ENCODE measurements around the gene WTIP. TPM values are rescaled to one million over a fixed set of nuclear protein-coding genes. Genes with fewer than 3 reads are reported as not detected.
"Not testable (repeated sequence)": the region's sequence is repeated elsewhere in the genome, so short reads cannot be mapped to it uniquely, and the experiment has no call there.

WTIP gene
- total and polyA plus RNA-seq, 2 of the 4 experiments (the other 2 are of a cell fraction), result 30.3 to 48.9 TPM

DNA sequence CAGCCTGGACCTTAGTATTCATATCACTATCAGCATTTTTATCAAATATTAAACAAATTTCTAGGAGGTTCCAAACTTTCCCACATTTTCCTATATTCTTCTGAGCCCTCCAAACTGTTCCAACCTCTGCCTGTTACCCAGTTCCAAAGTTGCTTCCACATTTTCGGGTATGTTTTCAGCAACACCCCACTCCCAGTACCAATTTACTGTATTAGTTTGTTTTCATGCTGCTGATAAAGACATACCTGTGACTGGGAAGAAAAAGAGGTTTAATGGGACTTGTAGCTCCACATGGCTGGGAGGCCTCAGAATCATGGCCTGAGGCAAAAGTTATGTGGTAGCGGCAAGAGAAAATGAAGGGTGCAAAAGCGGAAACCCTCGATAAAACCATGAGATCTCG is 29.3 kb downstream of the WTIP start:
- H2AK5ac ChIP-seq (ENCODE audit: low read depth, low read length); H4K20me1 ChIP-seq (ENCODE audit: insufficient read depth, low read length); DNase-seq; BruUV-seq (replicated peaks); in situ Hi-C loops (cut with MboI; ENCODE audit: low sequenced_read_pairs); intact Hi-C loops (cut with micrococcal nuclease); H3K9ac ChIP-seq (ENCODE audit: low read depth, low read length); H3K14ac ChIP-seq (replicated peaks; ENCODE audit: low read depth, low read length); POLR2A ChIA-PET (ENCODE audit: unreplicated experiment); H3K9me3 ChIP-seq (ENCODE audit: control insufficient read depth, insufficient read depth, low read length); H3K9me1 ChIP-seq (ENCODE audit: insufficient read depth, low read length); H3K56ac ChIP-seq (ENCODE audit: extremely low read depth, insufficient read depth, low read length); ATAC-seq (ENCODE audit: low read depth); H4K91ac ChIP-seq (ENCODE audit: insufficient read depth, low read depth, low read length); H4K5ac ChIP-seq (ENCODE audit: low read depth, low read length); H3K23ac ChIP-seq (ENCODE audit: low read depth, low read length); H2AFZ ChIP-seq (replicated peaks; ENCODE audit: low read length, poor library complexity); H3K4me2 ChIP-seq (ENCODE audit: low read depth, low read length); H4K8ac ChIP-seq (ENCODE audit: low read depth in 2 of 2, low read length in 2 of 2); dilution Hi-C loops (cut with HindIII; ENCODE audit: low sequenced_read_pairs, unreplicated experiment); H3K27me3 ChIP-seq (ENCODE audit: control insufficient read depth, insufficient read depth, low read length); H3K4me1 ChIP-seq (ENCODE audit: control insufficient read depth, insufficient read depth, low read length); H3K79me1 ChIP-seq (ENCODE audit: low read depth in 1 of 2, low read length in 2 of 2); H3K36me3 ChIP-seq (ENCODE audit: control insufficient read depth, insufficient read depth, low read length); H2BK5ac ChIP-seq (ENCODE audit: low read depth, low read length, poor library complexity, severe bottlenecking); CTCF ChIA-PET; H3K27ac ChIP-seq (ENCODE audit: insufficient read depth, low read length); H2BK15ac ChIP-seq (ENCODE audit: low read depth, low read length); H2BK120ac ChIP-seq (ENCODE audit: low read depth, low read length); H3K18ac ChIP-seq (ENCODE audit: low read depth, low read length); H2BK20ac ChIP-seq (ENCODE audit: low read depth, low read length); H3K4me3 ChIP-seq (ENCODE audit: insufficient read depth, low read depth, low read length); H3K4ac ChIP-seq (ENCODE audit: low read depth, low read length); H2AK9ac ChIP-seq (replicated peaks; ENCODE audit: low read depth, low read length, poor library complexity): not testable (repeated sequence)
- no CpG with 5 or more reads among the region's 5 CpGs for WGBS, 2 experiments (ENCODE audit: extremely low coverage in 2 of 2, insufficient read length in 1 of 2)
